Ishikawa (cell line): ENCODE data around the gene COL13A1.

Source experiments
- CEBPB ChIP-seq: IDR thresholded peaks from 2 replicates; pipeline ENCODE4 v1.6.1; 2012
- CREB1 ChIP-seq: IDR thresholded peaks from 2 replicates; pipeline ENCODE4 v1.6.1; 2012; ENCODE audit warnings: low read depth
- EGR1 ChIP-seq: IDR thresholded peaks from 2 replicates; pipeline ENCODE4 v1.6.1; 2012
- EP300 ChIP-seq: IDR thresholded peaks from 2 replicates; pipeline ENCODE4 v1.6.1; 2012; ENCODE audit warnings: borderline replicate concordance
- FOXM1 ChIP-seq: IDR thresholded peaks from 2 replicates; pipeline ENCODE4 v1.6.1; 2012; ENCODE audit warnings: low read depth, borderline replicate concordance
- MAX ChIP-seq: IDR thresholded peaks from 2 replicates; pipeline ENCODE4 v1.6.1; 2012
- NFIC ChIP-seq: IDR thresholded peaks from 2 replicates; pipeline ENCODE4 v1.6.1; 2012
- RAD21 ChIP-seq: IDR thresholded peaks from 2 replicates; pipeline ENCODE4 v1.6.1; 2012; ENCODE audit warnings: low read depth
- REST ChIP-seq: IDR thresholded peaks from 2 replicates; pipeline ENCODE4 v1.6.1; 2012; ENCODE audit warnings: low read depth, mild to moderate bottlenecking
- TAF1 ChIP-seq: IDR thresholded peaks from 2 replicates; pipeline ENCODE4 v1.6.1; 2012; ENCODE audit warnings: low read depth, mild to moderate bottlenecking
- TCF12 ChIP-seq: IDR thresholded peaks from 2 replicates; pipeline ENCODE4 v1.6.1; 2012; ENCODE audit warnings: low read depth
- TEAD4 ChIP-seq: IDR thresholded peaks from 2 replicates; pipeline ENCODE4 v1.6.1; 2012
- USF1 ChIP-seq: IDR thresholded peaks from 2 replicates; pipeline ENCODE4 v1.6.1; 2012
- YY1 ChIP-seq: IDR thresholded peaks from 2 replicates; pipeline ENCODE4 v1.6.1; 2012; ENCODE audit warnings: low read depth
- ZBTB7A ChIP-seq: IDR thresholded peaks from 2 replicates; pipeline ENCODE4 v1.6.1; 2012; ENCODE audit warnings: low read depth

The COL13A1 gene

GRCh38 chr10:69875856-69876255 is 74.2 kb downstream of the COL13A1 start:
- TF ChIP-seq MAX, result no peak
- no peak for TF ChIP-seq TAF1
- TF ChIP-seq RAD21, result no peak
- no peak for TF ChIP-seq CEBPB
- TF ChIP-seq NFIC, result no peak
- no peak for TF ChIP-seq EP300

GRCh38 chr10:69876286-69876685 is 74.6 kb downstream of the COL13A1 start:
- TF ChIP-seq EP300 (no peak), TCF12 (no peak), CEBPB (no peak), TEAD4 (no peak), TAF1 (no peak), RAD21 (no peak), REST (no peak), EGR1 (no peak), USF1 (no peak), MAX (no peak), NFIC (no peak), FOXM1 (no peak), YY1 (no peak), ZBTB7A (no peak), CREB1 (no peak)

GRCh38 chr10:69876931-69877330 is 75.2 kb downstream of the COL13A1 start:
- TF ChIP-seq YY1 (no peak), MAX (no peak), NFIC (no peak), TAF1 (no peak), USF1 (no peak), EGR1 (no peak)

- TF ChIP-seq CREB1 (no peak), YY1 (no peak), TCF12 (no peak), FOXM1 (no peak), EP300 (no peak), NFIC (no peak), TEAD4 (no peak), USF1 (no peak), CEBPB (no peak), REST (no peak), ZBTB7A (no peak), MAX (no peak), RAD21 (no peak), EGR1 (no peak)
These were observed 76.3 kb downstream of the COL13A1 start for GRCh38 chr10:69878038-69878437.

- TF ChIP-seq TCF12, result no peak
- TF ChIP-seq NFIC, result no peak
- TF ChIP-seq EP300, result no peak
- no peak for TF ChIP-seq MAX
- TF ChIP-seq TEAD4, result no peak
- no peak for TF ChIP-seq CEBPB
- no peak for TF ChIP-seq YY1
- TF ChIP-seq TAF1, result no peak
- TF ChIP-seq RAD21, result no peak
- TF ChIP-seq EGR1, result no peak
- no peak for TF ChIP-seq FOXM1
- TF ChIP-seq CREB1, result no peak
- TF ChIP-seq USF1, result no peak
- TF ChIP-seq ZBTB7A, result no peak
- TF ChIP-seq REST, result no peak
These were observed 77.2 kb downstream of the COL13A1 start for GRCh38 chr10:69878951-69879350.
